Neural cell (in vitro differentiated cells): ENCODE results near the gene NADK2.

Experiments
- EP300 ChIP-seq: fragments of 450-650 bp; conservative IDR thresholded peaks from 2 replicates; pipeline ENCODE4 v1.6.1; 2014; ENCODE audit warnings: antibody characterized with exemption, mild to moderate bottlenecking, moderate library complexity; ENCODE audit not compliant: poor library complexity, severe bottlenecking
- EZH2 ChIP-seq: fragments of 200-600, 300-800 bp; shearing (Covaris generic), sonication (generic); IDR thresholded peaks from 2 replicates; pipeline ENCODE4 v1.6.1; 2014; ENCODE audit warnings: antibody characterized with exemption, low read length, borderline replicate concordance, mild to moderate bottlenecking; ENCODE audit not compliant: insufficient read depth, poor library complexity, severe bottlenecking
- MXI1 ChIP-seq: fragments of 450-650 bp; conservative IDR thresholded peaks from 2 replicates; pipeline ENCODE4 v1.6.1; 2014; ENCODE audit warnings: antibody characterized with exemption, mild to moderate bottlenecking; ENCODE audit not compliant: poor library complexity, severe bottlenecking
- SMC3 ChIP-seq: fragments of 450-650 bp; conservative IDR thresholded peaks from 2 replicates; pipeline ENCODE4 v1.6.1; 2014; ENCODE audit warnings: antibody characterized with exemption, mild to moderate bottlenecking, moderate library complexity; ENCODE audit not compliant: poor library complexity
- TAF1 ChIP-seq: IDR thresholded peaks from 2 replicates; pipeline ENCODE4 v1.6.1; 2012; ENCODE audit warnings: low read depth
- TF ChIP-seq, protein P1 (sequence below): fragments of 450-650 bp; IDR thresholded peaks from 2 replicates; pipeline ENCODE4 v1.5.1; 2014; ENCODE audit warnings: antibody characterized with exemption, mild to moderate bottlenecking, moderate library complexity; ENCODE audit not compliant: poor library complexity, severe bottlenecking
- TF ChIP-seq, protein P2 (sequence below): IDR thresholded peaks from 2 replicates; pipeline ENCODE4 v1.6.1; 2012; ENCODE audit warnings: borderline replicate concordance

DNA sequence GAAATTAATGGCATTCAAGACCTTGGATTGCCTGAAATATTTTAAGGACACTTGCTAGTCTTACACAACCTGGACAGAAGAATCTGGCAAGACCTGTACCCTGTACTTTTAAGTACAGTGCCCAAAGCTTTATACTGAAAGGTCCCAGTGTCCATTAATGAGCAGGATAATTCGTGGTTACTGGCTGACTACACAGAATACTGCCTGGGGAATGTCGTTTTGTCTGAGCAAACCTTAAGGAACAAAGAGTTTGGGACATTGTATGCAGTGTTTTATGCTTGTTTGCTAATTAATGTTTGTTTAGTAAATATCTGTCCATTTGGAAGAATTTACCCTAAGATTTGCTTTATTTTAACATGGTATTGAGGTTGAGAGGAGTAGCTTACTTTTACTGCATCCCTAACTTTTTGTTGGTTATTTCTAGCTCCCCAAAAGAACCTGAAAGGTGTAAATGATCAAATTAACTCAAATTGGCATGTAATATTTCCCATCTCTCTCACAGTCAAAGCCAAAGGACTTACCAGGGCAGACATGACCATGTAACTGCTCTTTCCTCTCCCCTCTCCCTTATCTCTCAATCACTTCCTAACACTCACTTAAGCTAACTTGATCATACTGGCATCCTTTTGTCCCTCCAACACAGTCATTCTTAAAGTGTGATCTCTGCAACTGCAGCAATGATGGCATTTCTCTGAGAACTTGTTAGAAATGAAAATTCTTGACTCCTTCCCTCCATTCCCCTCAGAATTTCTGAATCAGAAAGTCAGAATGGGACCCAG lies 44.3 kb upstream of the NADK2 start:
- TF ChIP-seq, protein P1, sequence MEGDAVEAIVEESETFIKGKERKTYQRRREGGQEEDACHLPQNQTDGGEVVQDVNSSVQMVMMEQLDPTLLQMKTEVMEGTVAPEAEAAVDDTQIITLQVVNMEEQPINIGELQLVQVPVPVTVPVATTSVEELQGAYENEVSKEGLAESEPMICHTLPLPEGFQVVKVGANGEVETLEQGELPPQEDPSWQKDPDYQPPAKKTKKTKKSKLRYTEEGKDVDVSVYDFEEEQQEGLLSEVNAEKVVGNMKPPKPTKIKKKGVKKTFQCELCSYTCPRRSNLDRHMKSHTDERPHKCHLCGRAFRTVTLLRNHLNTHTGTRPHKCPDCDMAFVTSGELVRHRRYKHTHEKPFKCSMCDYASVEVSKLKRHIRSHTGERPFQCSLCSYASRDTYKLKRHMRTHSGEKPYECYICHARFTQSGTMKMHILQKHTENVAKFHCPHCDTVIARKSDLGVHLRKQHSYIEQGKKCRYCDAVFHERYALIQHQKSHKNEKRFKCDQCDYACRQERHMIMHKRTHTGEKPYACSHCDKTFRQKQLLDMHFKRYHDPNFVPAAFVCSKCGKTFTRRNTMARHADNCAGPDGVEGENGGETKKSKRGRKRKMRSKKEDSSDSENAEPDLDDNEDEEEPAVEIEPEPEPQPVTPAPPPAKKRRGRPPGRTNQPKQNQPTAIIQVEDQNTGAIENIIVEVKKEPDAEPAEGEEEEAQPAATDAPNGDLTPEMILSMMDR = no peak
- no peak for TF ChIP-seq EP300
- TF ChIP-seq EZH2 = no peak
- no peak for TF ChIP-seq TAF1
- no peak for TF ChIP-seq SMC3
- TF ChIP-seq, protein P2, sequence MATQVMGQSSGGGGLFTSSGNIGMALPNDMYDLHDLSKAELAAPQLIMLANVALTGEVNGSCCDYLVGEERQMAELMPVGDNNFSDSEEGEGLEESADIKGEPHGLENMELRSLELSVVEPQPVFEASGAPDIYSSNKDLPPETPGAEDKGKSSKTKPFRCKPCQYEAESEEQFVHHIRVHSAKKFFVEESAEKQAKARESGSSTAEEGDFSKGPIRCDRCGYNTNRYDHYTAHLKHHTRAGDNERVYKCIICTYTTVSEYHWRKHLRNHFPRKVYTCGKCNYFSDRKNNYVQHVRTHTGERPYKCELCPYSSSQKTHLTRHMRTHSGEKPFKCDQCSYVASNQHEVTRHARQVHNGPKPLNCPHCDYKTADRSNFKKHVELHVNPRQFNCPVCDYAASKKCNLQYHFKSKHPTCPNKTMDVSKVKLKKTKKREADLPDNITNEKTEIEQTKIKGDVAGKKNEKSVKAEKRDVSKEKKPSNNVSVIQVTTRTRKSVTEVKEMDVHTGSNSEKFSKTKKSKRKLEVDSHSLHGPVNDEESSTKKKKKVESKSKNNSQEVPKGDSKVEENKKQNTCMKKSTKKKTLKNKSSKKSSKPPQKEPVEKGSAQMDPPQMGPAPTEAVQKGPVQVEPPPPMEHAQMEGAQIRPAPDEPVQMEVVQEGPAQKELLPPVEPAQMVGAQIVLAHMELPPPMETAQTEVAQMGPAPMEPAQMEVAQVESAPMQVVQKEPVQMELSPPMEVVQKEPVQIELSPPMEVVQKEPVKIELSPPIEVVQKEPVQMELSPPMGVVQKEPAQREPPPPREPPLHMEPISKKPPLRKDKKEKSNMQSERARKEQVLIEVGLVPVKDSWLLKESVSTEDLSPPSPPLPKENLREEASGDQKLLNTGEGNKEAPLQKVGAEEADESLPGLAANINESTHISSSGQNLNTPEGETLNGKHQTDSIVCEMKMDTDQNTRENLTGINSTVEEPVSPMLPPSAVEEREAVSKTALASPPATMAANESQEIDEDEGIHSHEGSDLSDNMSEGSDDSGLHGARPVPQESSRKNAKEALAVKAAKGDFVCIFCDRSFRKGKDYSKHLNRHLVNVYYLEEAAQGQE = no peak
- TF ChIP-seq MXI1 = no peak
